Measurements from ENCODE around the gene LMBR1.
"Not testable (repeated sequence)": the region's sequence is repeated elsewhere in the genome, so short reads cannot be mapped to it uniquely, and the experiment has no call there.

LMBR1 gene

DNA sequence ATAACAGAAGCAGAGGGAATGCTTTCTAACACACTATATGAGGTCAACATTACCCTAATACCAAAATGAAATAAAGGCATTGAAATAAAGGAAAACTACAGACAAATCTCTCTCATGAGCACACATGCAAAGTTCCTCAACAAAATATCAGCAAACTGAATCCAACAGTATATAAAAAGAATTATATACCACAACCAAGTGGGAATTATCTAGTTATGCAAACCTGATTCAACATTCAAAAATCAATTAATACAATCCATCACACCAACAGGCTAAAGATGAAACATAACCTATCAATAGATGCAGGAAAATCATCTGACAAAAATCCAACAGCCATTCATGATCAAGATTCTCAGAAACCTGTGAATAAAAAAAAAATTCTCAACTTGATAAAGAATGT, 34.5 kb downstream of the LMBR1 start:
- peaks cover 3% of the 10 kb centered on the region for H3K36me3 ChIP-seq (ENCODE audit: insufficient read depth, insufficient read length, low read length)
- peaks cover 31% of the 10 kb centered on the region for H3K9me3 ChIP-seq (ENCODE audit: insufficient read depth, low read length)
- DNase-seq (ENCODE audit: low read depth, low spot score) = no peak
- H3K9ac ChIP-seq (ENCODE audit: insufficient read length, low read depth) = no peak overlapping the region
- TF ChIP-seq YY1 (IDR thresholded peaks at IDR 0.05; ENCODE audit: insufficient read depth, insufficient read length) = no peak
- no peak for TF ChIP-seq SUZ12 (IDR thresholded peaks at IDR 0.05; ENCODE audit: extremely low read depth, insufficient read depth, insufficient read length)
- no peak for TF ChIP-seq ZNF274 (IDR thresholded peaks at IDR 0.05; ENCODE audit: low read depth, low read length)
- H3K27me3 ChIP-seq (ENCODE audit: insufficient read depth, insufficient read length) = no peaks in the 10 kb centered on the region
- no peak overlapping the region for H3K4me3 ChIP-seq (ENCODE audit: insufficient read length, low read depth)
- H3K4me1 ChIP-seq (ENCODE audit: insufficient read depth, insufficient read length) = no peaks in the 10 kb centered on the region

DNA sequence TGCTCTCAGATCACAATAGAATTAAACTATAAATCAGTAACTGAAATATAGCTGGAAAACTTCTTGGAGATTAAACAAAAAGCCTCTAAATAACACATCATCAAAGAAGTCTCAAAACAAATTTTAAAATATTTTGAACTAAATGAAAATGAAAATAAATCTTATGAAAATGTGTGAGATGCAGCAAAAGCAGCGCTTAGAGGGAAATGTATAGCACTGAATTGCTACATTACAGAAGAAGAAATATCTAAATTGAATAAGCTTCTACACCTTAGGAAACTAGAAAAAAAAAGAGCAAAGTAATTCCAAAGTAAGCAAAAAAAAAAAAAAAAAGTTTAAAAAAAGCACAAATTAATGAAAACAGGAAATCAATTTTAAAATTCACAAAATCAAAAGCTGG, 35.2 kb downstream of the LMBR1 start:
- TF ChIP-seq SUZ12 (IDR thresholded peaks at IDR 0.05; ENCODE audit: extremely low read depth, insufficient read depth, insufficient read length) = no peak
- no peak for TF ChIP-seq ZNF274 (IDR thresholded peaks at IDR 0.05; ENCODE audit: low read depth, low read length)
- no peak for TF ChIP-seq YY1 (IDR thresholded peaks at IDR 0.05; ENCODE audit: insufficient read depth, insufficient read length)
- H3K36me3 ChIP-seq (ENCODE audit: insufficient read depth, insufficient read length, low read length) = peaks cover 3% of the 10 kb centered on the region

DNA sequence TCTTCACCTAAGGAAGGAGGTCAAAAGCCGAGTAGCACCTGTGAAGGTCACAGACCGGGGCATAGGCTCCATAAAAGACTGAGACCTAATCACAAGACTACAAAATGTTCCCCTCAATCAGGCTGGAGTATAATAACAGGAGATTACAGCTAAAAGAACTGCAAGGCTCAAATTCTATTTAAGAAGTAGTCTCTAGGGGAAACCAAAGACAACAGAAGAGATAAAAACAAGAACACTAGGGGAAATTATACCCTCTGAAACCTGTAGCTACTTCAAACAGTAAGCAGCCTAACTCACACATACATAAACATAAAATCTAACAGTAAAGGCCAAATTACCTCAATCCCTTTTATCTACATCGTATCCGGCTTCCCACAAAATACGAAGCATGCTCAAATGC, 38.3 kb downstream of the LMBR1 start:
- no peak overlapping the region for H3K4me3 ChIP-seq (ENCODE audit: insufficient read length, low read depth)
- H3K36me3 ChIP-seq (ENCODE audit: insufficient read depth, insufficient read length, low read length) = no peaks in the 10 kb centered on the region
- no peaks in the 10 kb centered on the region for H3K27me3 ChIP-seq (ENCODE audit: insufficient read depth, insufficient read length)
- no peak for DNase-seq (ENCODE audit: low read depth, low spot score)
- no peaks in the 10 kb centered on the region for H3K4me1 ChIP-seq (ENCODE audit: insufficient read depth, insufficient read length)
- no peak overlapping the region for H3K9ac ChIP-seq (ENCODE audit: insufficient read length, low read depth)
- peaks cover 22% of the 10 kb centered on the region for H3K9me3 ChIP-seq (ENCODE audit: insufficient read depth, low read length)
- TF ChIP-seq SUZ12 (IDR thresholded peaks at IDR 0.05; ENCODE audit: extremely low read depth, insufficient read depth, insufficient read length) (no peak), ZNF274 (IDR thresholded peaks at IDR 0.05; ENCODE audit: low read depth, low read length) (no peak), YY1 (IDR thresholded peaks at IDR 0.05; ENCODE audit: insufficient read depth, insufficient read length) (no peak)

More for the DNA sequence above, 35.2 kb downstream of the LMBR1 start:
- Histone ChIP-seq H3K4me1 (ENCODE audit: insufficient read depth, insufficient read length) (no peaks in the 10 kb centered on the region), H3K9me3 (ENCODE audit: insufficient read depth, low read length) (peaks cover 30% of the 10 kb centered on the region), H3K9ac (ENCODE audit: insufficient read length, low read depth) (no peak overlapping the region), H3K27me3 (ENCODE audit: insufficient read depth, insufficient read length) (no peaks in the 10 kb centered on the region), H3K4me3 (ENCODE audit: insufficient read length, low read depth) (no peak overlapping the region)
- DNase-seq (ENCODE audit: low read depth, low spot score) = no peak

DNA sequence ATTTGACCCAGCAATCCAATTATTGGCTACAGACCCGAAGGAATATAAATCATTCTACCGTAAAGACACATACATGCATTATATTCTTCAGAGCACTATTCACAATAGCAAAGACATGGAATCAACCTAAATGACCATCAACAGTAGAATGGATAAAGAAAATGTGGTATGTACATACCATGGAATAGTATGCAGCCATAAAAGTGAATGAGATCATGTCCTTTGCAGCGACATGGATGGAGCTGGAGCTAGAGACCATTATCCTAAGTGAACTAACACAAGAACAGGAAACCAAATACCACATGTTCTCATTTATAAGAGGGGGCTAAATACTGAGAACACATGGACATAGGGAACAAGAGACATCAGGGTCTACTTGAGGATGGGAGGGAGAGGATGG, 44.0 kb downstream of the LMBR1 start:
- TF ChIP-seq YY1 (IDR thresholded peaks at IDR 0.05; ENCODE audit: insufficient read depth, insufficient read length) = no peak
- no peak for TF ChIP-seq ZNF274 (IDR thresholded peaks at IDR 0.05; ENCODE audit: low read depth, low read length)
- no peak for TF ChIP-seq SUZ12 (IDR thresholded peaks at IDR 0.05; ENCODE audit: extremely low read depth, insufficient read depth, insufficient read length)
- H3K9me3 ChIP-seq (ENCODE audit: insufficient read depth, low read length) = 0 out of 2 replicates have a peak, but pooled peaks cover 5% of the 10 kb centered on the region
- no peak overlapping the region for H3K9ac ChIP-seq (ENCODE audit: insufficient read length, low read depth)
- DNase-seq (ENCODE audit: low read depth, low spot score) = no peak
- no peak overlapping the region for H3K4me3 ChIP-seq (ENCODE audit: insufficient read length, low read depth)
- no peaks in the 10 kb centered on the region for H3K27me3 ChIP-seq (ENCODE audit: insufficient read depth, insufficient read length)
- no peaks in the 10 kb centered on the region for H3K4me1 ChIP-seq (ENCODE audit: insufficient read depth, insufficient read length)
- no peaks in the 10 kb centered on the region for H3K36me3 ChIP-seq (ENCODE audit: insufficient read depth, insufficient read length, low read length)

DNA sequence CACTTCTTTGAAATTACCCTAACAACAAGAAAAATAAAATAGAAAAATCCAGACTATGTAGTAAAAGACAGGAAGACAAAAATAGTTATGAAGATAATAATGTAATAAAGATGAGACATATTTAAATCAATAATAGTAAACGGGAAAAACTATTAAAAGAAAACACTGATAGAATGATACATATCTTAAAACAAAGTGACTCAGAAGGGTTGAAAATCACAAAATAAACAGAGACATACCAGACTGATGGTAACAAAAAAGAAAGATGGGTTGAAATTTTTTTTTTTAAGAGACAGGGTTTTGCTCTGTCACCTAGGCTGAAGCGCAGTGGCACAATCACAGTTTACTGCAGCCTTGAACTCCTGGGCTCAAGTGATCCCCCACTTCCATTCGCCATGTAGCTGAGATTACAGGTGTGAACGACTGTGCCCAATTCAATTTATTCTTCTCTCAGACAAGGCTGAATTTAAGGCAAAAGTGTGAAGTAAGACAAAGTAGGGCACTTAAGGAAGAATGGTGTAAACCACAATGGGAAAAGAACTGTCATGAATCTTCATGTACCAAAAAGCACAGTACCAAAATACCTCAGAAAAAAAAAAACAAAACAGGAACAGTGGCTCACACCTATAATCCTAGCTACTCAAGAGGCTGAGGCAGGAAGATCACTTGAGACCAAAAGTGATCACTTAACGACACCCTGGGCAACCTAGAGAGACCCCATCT, 47.4 kb downstream of the LMBR1 start:
- Histone ChIP-seq H3K4me3 (ENCODE audit: insufficient read length, low read depth) (no peak overlapping the region), H3K4me1 (ENCODE audit: insufficient read depth, insufficient read length) (no peaks in the 10 kb centered on the region), H3K9me3 (ENCODE audit: insufficient read depth, low read length) (0 out of 2 replicates have a peak, but pooled peaks cover 5% of the 10 kb centered on the region), H3K27me3 (ENCODE audit: insufficient read depth, insufficient read length) (no peaks in the 10 kb centered on the region), H3K36me3 (ENCODE audit: insufficient read depth, insufficient read length, low read length) (no peaks in the 10 kb centered on the region), H3K9ac (ENCODE audit: insufficient read length, low read depth) (no peak overlapping the region)
- TF ChIP-seq ZNF274 (IDR thresholded peaks at IDR 0.05; ENCODE audit: low read depth, low read length) (no peak), YY1 (IDR thresholded peaks at IDR 0.05; ENCODE audit: insufficient read depth, insufficient read length) (no peak), SUZ12 (IDR thresholded peaks at IDR 0.05; ENCODE audit: extremely low read depth, insufficient read depth, insufficient read length) (no peak)
- DNase-seq (ENCODE audit: low read depth, low spot score) = no peak

DNA sequence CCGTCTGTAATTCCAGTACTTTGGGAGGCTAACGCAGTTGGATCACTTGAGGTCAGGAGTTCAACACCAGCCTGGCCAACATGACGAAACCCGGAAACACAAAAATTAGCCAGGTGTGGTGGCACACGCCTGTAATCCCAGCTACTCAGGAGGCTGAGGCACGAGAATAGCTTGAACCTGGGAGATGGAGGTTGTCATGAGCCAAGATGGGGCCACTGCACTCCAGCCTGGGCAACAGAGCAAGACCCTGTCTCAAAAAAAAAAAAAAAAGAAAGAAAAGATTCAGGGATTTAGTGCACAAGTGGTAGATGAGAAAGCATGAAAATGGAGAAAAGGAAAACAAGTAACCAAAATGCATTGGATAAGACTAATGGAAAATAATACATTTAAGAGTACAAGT, 49.4 kb downstream of the LMBR1 start:
- H3K27me3 ChIP-seq (ENCODE audit: insufficient read depth, insufficient read length); DNase-seq (ENCODE audit: low read depth, low spot score); H3K4me3 ChIP-seq (ENCODE audit: insufficient read length, low read depth); H3K36me3 ChIP-seq (ENCODE audit: insufficient read depth, insufficient read length, low read length); H3K4me1 ChIP-seq (ENCODE audit: insufficient read depth, insufficient read length); H3K9me3 ChIP-seq (ENCODE audit: insufficient read depth, low read length); H3K9ac ChIP-seq (ENCODE audit: insufficient read length, low read depth): not testable (repeated sequence)

DNA sequence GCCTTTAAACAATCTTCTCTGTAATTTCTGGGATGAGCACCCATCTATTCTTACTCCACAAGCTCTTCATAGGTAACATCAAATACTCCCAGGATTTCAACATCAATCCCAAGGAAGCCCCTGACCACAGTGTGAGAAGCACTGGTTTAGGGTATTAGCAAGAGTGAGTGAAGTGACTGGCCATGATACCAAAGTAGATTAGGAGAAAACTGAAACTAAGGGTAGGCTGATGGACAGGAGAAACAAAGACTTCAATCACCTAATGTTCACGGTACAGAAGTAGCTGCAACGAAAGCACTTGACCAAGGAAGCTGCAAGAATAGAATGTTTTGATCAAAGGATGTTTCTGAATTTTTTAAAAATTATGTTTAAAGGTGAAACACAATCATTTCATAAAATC, 49.8 kb downstream of the LMBR1 start:
- Histone ChIP-seq H3K9me3 (ENCODE audit: insufficient read depth, low read length) (no peaks in the 10 kb centered on the region), H3K36me3 (ENCODE audit: insufficient read depth, insufficient read length, low read length) (no peaks in the 10 kb centered on the region), H3K4me1 (ENCODE audit: insufficient read depth, insufficient read length) (no peaks in the 10 kb centered on the region), H3K4me3 (ENCODE audit: insufficient read length, low read depth) (no peak overlapping the region), H3K9ac (ENCODE audit: insufficient read length, low read depth) (no peak overlapping the region), H3K27me3 (ENCODE audit: insufficient read depth, insufficient read length) (no peaks in the 10 kb centered on the region)
- DNase-seq (ENCODE audit: low read depth, low spot score) = no peak
- TF ChIP-seq SUZ12 (IDR thresholded peaks at IDR 0.05; ENCODE audit: extremely low read depth, insufficient read depth, insufficient read length) = no peak
- TF ChIP-seq ZNF274 (IDR thresholded peaks at IDR 0.05; ENCODE audit: low read depth, low read length) = no peak
- TF ChIP-seq YY1 (IDR thresholded peaks at IDR 0.05; ENCODE audit: insufficient read depth, insufficient read length) = no peak

All from NT2/D1 (cell line).